GM18951 (cell line): ENCODE measurements around the gene DHRS7C.
"Not testable (repeated sequence)": the region's sequence is repeated elsewhere in the genome, so short reads cannot be mapped to it uniquely, and the experiment has no call there.

Experiments
- POLR2A ChIP-seq: IDR thresholded peaks from 4 replicates; pipeline ENCODE4 v1.6.1; 2011; ENCODE audit warnings: mild to moderate bottlenecking; ENCODE audit not compliant: insufficient read length, insufficient read depth; ENCODE audit errors: extremely low read depth
- in situ Hi-C: fragments of 300-500 bp; cut with MboI; formaldehyde crosslinking; loops from one replicate; pipeline ENCODE4 v1.12.0; 2022; ENCODE audit warnings: low sequenced_read_pairs, mixed read lengths, inconsistent platforms; ENCODE audit not compliant: unreplicated experiment

Gene DHRS7C

DNA sequence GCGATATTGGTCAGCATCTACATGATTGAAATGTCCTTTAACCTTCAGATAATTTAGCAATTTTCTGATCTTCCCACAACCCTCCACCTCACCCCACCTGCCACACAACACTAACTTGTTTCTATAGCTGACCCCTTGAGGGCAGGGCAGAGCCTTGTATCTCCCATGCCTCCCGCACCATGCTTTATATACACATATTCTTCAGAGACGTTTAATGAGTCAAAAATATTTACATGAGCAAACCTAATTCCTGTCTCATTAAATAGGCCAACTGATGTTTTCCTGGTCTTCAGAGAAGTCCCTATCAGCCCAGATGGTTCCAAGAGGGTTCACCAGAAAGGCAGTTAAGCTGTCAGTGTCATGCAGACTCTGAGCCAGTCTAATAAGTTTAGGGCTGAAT, 6.6 kb upstream of the DHRS7C start:
- no peak for TF ChIP-seq POLR2A
- in situ Hi-C loops = no loop called here

DNA sequence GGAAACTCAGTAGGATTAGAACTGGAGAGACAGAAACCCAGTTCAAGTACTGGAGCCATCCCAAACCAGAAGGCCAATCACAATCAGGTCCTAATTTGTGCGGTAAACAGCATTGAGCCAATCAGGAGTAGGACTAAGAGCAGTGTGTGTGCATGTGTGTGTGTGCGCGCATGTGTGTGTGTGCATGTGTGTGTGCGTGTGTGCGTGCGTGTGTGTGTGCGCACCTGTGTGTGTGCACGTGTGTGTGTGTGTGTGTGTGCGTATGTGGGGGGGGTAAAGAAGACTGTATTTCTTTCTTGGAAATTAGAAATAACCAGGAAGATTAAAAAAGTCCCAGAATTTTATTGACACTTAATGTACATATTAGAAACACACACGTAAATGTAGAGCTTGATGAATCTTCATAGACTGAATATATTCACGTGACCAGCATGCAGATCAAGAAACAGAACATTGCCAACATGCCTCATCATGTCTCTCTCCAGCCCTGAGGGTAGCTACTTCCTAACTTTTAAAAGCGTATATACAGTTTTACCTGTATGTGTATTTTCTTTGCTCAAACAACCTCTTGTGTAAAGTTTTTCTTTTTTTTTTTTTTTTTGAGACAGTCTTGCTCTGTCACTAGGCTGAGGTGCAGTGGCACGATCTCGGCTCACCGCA, 919 bp upstream of the DHRS7C start:
- no peak for TF ChIP-seq POLR2A
- in situ Hi-C loops = no loop called here

DNA sequence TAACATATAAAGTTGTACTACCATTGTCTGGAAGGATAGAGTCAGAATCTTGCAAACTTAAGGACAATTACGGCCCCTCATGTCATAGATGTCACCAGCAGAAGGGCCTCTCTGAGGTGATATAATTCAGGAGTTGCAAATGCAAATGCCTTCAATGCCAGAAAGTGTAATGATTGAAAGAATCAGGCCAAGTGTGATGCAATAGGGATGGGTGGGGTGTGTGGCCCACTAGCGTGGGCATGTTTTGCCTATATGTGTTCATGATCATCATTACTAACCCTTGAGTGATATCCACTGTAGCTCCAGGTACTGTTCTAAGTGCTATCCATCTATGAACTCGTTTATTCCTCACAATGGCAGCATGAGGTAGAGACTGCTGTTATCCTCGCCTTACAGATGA, 1.1 kb downstream of the DHRS7C start:
- in situ Hi-C loops = no loop called here
- TF ChIP-seq POLR2A = no peak

DNA sequence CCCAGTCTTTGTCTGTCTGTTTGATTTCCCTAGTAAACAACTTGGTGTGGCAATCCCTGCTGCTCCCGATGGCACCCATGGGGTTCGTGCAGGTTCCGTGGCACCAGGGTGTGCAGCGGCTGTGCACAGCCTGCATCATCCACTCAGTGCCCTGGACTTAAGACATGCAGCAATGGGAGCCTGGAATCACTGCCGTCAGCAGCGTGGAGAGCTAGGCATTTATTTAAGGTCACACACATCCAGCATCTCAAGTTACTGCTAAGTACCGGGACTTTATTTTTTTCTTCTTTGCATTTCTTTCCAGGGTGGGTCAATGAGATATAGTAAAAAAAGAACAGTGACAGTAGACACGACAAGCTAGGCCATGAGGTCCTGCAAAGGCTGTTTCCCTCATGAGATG, 2.8 kb downstream of the DHRS7C start:
- no peak for TF ChIP-seq POLR2A
- in situ Hi-C loops = no loop called here

DNA sequence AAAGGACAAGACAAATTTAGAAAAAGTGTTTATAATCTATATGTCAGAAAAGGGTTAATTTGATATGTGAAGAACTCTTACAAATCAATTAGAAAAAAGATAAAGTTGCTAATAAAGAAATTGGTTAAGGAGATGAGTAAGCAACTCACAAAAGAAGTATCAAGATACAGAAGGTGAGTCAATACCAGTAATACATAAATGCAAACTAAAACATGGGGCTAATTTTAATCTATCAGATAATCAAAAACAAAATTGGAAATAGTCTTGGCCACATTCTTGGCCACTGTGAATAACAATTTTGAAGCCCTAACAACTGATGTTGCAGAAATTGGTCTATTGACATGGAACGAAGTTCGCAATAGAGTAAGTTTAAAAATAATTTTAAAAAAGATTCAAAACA, 6.8 kb downstream of the DHRS7C start:
- in situ Hi-C loops = no loop called here
- TF ChIP-seq POLR2A = no peak

DNA sequence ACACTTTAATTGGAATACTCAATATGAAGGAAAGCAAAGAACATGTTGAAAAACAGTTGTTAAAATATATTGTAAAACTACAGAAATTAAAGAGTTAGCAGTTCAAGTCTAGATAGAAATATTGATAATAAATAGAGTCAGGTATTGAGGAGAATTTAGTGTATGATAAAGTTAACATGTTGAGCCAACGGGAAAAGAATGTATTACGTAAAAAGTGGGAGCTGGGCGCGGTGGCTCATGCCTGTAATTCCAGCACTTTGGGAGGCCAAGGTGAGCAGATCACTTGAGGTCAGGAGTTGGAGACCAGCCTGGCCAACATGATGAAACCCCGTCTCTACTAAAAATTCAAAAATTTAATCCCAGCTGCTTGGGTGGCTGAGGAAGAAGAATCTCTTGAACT, 7.9 kb downstream of the DHRS7C start:
- in situ Hi-C loops = not testable (repeated sequence)

DNA sequence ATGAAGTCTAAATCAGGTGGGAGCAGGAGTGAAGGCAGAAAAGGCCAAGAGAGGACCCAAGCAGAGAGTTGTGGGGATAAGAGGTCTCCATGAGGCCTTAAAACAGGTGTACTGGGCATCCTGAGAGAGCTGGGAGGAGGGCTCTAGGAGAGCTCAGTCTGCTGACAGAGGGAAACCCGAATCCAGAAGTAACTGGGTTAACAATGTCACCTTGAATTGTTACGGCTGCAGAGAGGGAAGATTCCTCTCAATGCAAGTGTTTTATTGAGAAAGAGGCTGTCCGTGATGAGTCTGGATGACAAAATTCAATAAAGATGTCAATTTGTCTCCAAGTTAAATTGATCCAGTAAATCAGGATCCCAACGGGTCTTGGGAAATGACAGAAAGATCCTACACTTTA, 8.3 kb downstream of the DHRS7C start:
- in situ Hi-C loops = no loop called here
- TF ChIP-seq POLR2A = no peak

DNA sequence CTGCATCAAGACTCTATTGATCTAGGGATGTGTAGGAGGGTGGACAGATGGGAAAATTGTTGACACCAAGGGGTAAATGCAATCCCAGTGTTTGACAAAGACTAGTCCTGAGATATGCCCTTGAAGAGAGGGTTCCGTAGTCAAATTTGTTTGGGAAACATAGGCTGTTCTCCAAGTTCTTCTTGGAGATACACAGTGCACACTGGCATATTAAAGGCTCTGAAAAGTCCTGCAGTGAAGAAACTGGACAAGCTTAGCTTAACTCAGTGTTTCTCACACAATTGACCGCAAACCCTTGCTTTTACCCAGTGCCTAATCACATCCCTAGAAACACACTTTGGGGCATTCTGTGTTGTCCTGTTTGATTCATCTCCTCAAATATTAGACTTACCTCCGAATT, 10.8 kb downstream of the DHRS7C start:
- TF ChIP-seq POLR2A = no peak
- in situ Hi-C loops = no loop called here

DNA sequence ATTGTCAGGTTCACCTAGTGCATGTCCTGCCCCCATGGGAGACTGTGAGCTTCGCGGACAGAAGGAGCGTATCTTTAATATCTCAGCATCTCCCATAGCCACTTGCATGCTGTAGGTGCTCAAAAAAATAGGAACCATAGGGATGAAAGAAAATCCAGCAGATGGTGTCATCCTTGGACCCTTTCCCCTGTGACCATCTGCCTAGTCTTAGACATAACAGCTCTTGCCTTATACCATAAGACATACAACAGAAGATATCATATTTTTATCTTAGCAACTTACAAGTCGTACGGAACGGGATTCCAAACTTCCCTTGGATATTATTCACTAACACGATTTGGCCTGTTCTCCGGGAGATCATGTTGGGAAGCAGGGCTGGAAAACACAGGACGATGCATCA, 14.5 kb downstream of the DHRS7C start:
- TF ChIP-seq POLR2A = no peak
- in situ Hi-C loops = no loop called here

DNA sequence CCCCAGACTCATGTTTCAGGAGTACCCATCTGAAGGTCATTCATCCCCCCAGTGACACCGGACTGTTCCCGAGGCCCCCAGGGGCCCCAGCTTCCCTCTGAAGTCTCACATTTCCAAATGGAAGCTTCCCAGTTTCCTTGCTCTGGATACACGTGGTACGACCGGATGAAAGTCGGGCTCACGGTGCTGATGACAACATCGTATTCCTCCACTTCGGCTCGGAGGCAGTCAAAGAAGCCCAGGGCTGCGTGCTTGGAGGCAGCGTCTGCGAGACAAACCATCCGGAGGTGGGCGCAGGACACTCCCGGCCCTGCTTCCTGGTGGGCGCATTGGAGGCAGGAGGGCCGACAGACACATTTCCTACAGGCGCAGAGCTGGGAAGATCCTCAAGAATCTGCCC, 18.7 kb downstream of the DHRS7C start:
- in situ Hi-C loops = no loop called here
- TF ChIP-seq POLR2A = no peak

DNA sequence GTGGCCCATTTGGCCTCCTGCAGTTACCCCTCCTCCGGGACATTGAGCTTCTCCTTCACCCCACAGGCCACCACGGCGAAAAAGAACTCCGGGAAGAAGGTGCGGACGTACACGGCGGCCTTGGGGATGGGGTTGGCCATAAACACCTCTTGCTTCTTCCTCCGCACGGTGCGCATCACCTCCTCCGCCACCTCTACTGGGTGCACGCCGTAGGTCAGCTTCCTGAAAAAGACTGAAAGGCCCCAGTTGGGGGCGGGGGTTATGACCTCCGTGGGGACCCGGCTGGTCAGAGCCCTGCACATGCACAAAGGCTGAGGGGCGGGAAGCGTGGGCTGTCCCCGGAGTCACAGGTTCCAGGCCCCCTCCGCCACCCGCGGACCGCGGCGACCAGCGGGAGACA, 19.9 kb downstream of the DHRS7C start:
- in situ Hi-C loops = no loop called here
- TF ChIP-seq POLR2A = no peak

DNA sequence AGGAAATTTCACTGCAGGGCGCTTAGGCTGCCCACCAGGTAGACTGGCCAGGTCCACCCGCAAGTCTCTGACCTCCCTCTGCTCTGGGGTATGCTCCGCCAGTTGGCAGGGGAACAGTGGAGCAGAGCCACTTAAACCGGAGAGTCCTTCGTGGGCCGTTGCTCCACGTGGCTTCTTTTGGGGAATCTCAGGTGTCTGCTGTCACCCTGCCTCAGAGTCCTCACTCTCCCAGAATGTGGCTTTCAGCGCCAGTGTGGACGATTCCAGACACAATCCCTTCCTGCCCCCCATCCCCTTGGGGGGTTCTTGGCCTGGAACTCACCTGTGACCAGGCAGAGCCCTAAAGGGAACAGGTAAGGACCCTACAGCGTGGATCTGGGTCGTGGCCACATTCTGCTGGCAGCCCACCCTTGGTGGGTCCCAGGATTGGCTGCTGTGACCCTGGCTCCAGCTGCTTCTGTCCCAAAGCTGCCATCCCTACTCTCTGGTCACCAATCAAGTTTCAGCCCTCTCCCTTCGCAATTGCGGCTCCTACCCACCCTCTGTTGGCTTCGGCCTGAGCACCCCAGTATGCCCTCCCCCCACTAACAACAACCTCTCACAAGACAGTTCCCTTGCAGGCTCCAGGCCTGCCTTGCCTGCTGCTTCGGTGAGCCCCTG, 22.2 kb downstream of the DHRS7C start:
- in situ Hi-C loops = no loop called here
- no peak for TF ChIP-seq POLR2A

DNA sequence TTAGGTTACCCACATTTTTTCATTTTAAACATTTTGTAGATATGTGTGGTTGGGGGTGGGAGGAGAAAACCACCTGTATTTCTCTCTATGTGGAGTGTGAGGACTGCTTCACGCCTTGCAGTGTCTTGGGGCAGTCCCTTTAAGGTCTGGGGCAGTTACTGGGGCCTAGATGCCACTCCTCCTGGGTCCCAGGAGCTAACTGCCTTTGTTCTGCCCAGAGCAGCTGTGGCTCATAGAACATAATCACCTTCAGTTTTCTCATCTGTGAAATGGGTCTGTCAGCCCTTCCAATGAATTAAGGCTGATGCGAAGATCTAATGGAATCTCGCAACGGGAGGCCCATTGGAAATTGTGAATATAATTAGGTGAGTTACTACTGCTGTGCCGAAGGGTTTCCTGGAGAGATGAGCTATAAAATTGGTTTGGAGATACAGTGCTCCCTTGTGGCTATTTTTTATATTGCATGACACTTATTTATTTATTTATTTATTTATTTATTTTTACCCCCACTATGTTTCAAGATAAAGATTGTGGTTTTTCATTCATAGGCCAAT, 22.9 kb downstream of the DHRS7C start:
- in situ Hi-C loops = no loop called here
- no peak for TF ChIP-seq POLR2A

DNA sequence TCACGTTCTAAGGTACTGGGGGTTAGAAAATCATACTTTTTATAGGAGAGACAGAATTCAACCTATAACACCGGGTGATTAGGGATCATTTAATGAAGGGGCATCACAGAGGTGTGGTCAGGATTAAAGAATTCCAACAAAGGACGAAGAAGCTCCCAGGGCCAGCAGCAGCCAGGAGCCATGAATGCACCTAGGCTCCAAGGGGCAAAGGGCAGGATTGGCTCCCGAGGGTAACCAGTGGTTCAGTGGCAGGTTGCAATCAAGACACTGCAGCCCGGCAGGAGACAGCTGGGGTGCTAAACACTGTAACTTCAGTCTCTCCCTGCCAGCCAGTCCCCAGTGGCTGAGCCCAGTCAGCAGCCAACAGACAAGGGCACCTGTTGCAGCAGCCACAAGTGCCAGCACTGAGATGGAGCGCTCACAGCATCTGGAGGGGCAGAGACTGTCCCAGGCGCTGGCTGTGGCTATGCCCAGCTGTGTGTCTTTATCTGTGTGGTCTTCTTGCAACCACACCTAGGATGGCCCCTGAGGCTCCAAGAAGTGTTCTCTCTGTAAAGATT, 23.9 kb downstream of the DHRS7C start:
- in situ Hi-C loops = no loop called here
- no peak for TF ChIP-seq POLR2A
